Hepatocyte (in vitro differentiated cells): ENCODE results near the gene PVALEF. TPM values are rescaled to one million over a fixed set of nuclear protein-coding genes. Genes with fewer than 3 reads are reported as not detected.

Experiments
- DNase-seq: peaks from one replicate; pipeline ENCODE4 v3.0.0-alpha.2; 2016; ENCODE audit warnings: low spot score
- H2AFZ ChIP-seq: fragments of 200-600 bp; sonication (generic); 2 replicates; pipeline ENCODE4 v1.6.0; 2016; ENCODE audit warnings: antibody characterized with exemption, mild to moderate bottlenecking
- H3K27ac ChIP-seq: fragments of 200-600 bp; sonication (generic); 2 replicates; pipeline ENCODE4 v1.5.1; 2016; ENCODE audit warnings: mild to moderate bottlenecking
- H3K27me3 ChIP-seq: fragments of 200-600 bp; sonication (generic); 2 replicates; pipeline ENCODE4 v1.6.1; 2016
- H3K36me3 ChIP-seq: fragments of 200-600 bp; sonication (generic); replicated peaks from 2 replicates; pipeline ENCODE4 v1.5.1; 2016; ENCODE audit warnings: low read depth; ENCODE audit not compliant: insufficient read depth
- H3K4me1 ChIP-seq: fragments of 200-600 bp; sonication (generic); 2 replicates; pipeline ENCODE4 v1.5.1; 2016; ENCODE audit warnings: mild to moderate bottlenecking, moderate library complexity; ENCODE audit not compliant: insufficient read depth
- H3K4me2 ChIP-seq: fragments of 200-600 bp; sonication (generic); 2 replicates; pipeline ENCODE4 v1.6.0; 2016
- H3K4me3 ChIP-seq: fragments of 200-600 bp; sonication (generic); 2 replicates; pipeline ENCODE4 v1.5.1; 2016; ENCODE audit warnings: mild to moderate bottlenecking
- H3K79me2 ChIP-seq: fragments of 200-600 bp; sonication (generic); 2 replicates; pipeline ENCODE4 v1.6.0; 2017; ENCODE audit warnings: mild to moderate bottlenecking
- H3K9me2 ChIP-seq: fragments of 200-600 bp; sonication (generic); replicated peaks from 2 replicates; pipeline ENCODE4 v1.6.0; 2017; ENCODE audit warnings: mild to moderate bottlenecking; ENCODE audit not compliant: insufficient read depth
- H3K9me3 ChIP-seq: fragments of 200-600 bp; sonication (generic); 2 replicates; pipeline ENCODE4 v1.5.1; 2016; ENCODE audit warnings: low read depth, mild to moderate bottlenecking
- H4K20me1 ChIP-seq: fragments of 200-600 bp; sonication (generic); 2 replicates; pipeline ENCODE4 v1.6.0; 2016; ENCODE audit warnings: mild to moderate bottlenecking; ENCODE audit not compliant: insufficient read depth, poor library complexity, severe bottlenecking
- EZH2 ChIP-seq: fragments of 200-600 bp; sonication (generic); IDR thresholded peaks from 2 replicates; pipeline ENCODE4 v1.6.1; 2016; ENCODE audit warnings: antibody characterized with exemption, mild to moderate bottlenecking, borderline replicate concordance
- EZH2phosphoT487 ChIP-seq: fragments of 200-600 bp; sonication (generic); IDR thresholded peaks from one replicate; pipeline ENCODE4 v1.6.1; 2018; ENCODE audit warnings: antibody characterized with exemption, mild to moderate bottlenecking, low read depth, moderate library complexity; ENCODE audit not compliant: unreplicated experiment, severe bottlenecking
- WGBS: methylation state at CpG from one replicate; pipeline ENCODE4 v1.1.6; 2016; ENCODE audit warnings: low lambda C conversion rate; ENCODE audit errors: missing lambda C conversion rate; 5-methylcytosine and 5-hydroxymethylcytosine counted together
- microRNA counts: library from miRNA; unstranded; fragments of <30 nt; microRNA quantifications from one replicate; lab custom pipeline; 2017
- microRNA-seq: library from miRNA; unstranded; fragments of <30 nt; microRNA quantifications from one replicate; pipeline ENCODE4, GENCODE V29; 2017
- polyA plus RNA-seq: library from polyadenylated mRNA; unstranded; fragments of >200 nt; fragmentation: Nextera tagmentation; extraction: Ambion mirVana; gene quantifications from 2 replicates; pipeline ENCODE4 v1.2.1, GENCODE V29; 2016
- small RNA-seq: library from RNA; depleted of rRNA; stranded (forward); fragments of <200 nt; gene quantifications from one replicate; pipeline ENCODE3, GENCODE V24; 2014
- total RNA-seq: library from RNA; depleted of rRNA; stranded (reverse); fragments of >200 nt; gene quantifications from 2 replicates; pipeline ENCODE4 v1.2.3, GENCODE V29; 2014
- TF ChIP-seq, protein P1 (sequence below): fragments of 200-600 bp; sonication (generic); IDR thresholded peaks from 2 replicates; pipeline ENCODE4 v1.5.1; 2016; ENCODE audit warnings: antibody characterized with exemption, mild to moderate bottlenecking; ENCODE audit not compliant: poor library complexity

Gene PVALEF
- total and polyA plus RNA-seq, 2 experiments from 2014 or later: 0.15 TPM; not detected in 1

DNA sequence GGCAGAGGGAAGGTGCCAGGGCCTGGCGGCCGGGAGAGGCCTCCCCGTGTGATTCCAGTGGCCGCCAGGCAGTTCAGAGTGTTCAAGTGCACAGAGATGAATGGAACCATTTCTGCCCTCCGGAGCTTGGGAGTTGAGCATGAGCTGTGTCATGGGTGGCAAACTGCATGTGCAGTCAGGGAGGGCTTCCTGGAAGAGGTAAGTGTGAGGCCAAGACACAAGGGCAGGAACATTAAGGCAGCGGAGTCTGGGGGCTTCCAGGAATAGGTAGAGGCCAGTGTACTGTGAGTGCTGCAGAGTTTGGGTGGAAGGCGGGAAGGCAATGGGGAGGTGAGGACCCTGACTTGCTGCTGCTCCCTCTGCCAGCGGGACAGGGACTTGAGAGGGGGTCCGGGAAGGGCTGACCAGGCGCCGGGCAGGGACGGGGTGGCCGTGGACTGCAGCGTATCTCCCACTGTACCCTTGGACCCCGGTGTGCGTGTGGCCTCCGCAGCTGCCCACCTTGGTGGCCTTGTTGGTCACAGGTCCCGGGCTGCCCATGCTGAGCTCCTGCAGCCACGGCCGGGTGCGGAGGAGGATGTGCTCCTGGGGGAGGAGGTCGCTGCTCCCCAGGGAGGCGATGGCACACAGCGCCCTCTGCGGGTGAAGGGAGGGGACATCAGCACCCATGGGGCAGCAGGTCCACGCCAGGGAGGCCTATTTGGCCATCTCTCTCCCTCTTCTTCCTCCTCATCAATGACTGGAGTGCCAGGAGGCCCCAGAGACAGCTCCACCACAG lies 64.9 kb downstream of the PVALEF start:
- H3K9me2 ChIP-seq: no peaks in the 10 kb centered on the region
- no peak for DNase-seq
- TF ChIP-seq EZH2: no peak
- TF ChIP-seq, protein P1, sequence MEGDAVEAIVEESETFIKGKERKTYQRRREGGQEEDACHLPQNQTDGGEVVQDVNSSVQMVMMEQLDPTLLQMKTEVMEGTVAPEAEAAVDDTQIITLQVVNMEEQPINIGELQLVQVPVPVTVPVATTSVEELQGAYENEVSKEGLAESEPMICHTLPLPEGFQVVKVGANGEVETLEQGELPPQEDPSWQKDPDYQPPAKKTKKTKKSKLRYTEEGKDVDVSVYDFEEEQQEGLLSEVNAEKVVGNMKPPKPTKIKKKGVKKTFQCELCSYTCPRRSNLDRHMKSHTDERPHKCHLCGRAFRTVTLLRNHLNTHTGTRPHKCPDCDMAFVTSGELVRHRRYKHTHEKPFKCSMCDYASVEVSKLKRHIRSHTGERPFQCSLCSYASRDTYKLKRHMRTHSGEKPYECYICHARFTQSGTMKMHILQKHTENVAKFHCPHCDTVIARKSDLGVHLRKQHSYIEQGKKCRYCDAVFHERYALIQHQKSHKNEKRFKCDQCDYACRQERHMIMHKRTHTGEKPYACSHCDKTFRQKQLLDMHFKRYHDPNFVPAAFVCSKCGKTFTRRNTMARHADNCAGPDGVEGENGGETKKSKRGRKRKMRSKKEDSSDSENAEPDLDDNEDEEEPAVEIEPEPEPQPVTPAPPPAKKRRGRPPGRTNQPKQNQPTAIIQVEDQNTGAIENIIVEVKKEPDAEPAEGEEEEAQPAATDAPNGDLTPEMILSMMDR: no peak
- TF ChIP-seq EZH2phosphoT487: no peak

DNA sequence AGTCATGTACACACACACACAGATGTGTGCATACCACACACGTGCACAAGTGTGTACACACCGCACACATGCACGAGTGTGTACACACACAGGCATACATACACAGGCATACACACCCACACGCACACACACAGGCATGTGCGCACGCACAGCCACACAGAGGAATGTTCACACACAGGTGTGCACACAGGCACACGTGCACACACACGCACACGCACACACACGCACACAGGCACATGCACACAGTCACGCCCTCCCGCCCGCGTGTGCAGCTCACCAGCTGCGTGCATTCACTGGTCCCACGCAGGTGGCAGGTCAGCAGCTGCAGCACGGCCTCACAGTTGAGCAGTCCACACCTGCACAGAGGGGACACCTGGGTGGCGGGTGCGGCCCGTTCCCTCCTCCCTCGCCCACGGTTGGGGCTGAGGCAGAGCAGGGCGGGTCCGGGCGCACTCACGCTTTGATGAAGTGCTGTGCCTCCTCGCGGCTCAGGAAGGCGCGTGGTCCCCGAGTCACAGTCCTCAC lies 65.9 kb downstream of the PVALEF start:
- H3K27me3 ChIP-seq: no peaks in the 10 kb centered on the region
- H3K9me2 ChIP-seq: no peaks in the 10 kb centered on the region
- peaks cover 14% of the 10 kb centered on the region for H3K4me1 ChIP-seq
- no peak for DNase-seq
- H3K36me3 ChIP-seq: no peaks in the 10 kb centered on the region
- H3K9me3 ChIP-seq: no peaks in the 10 kb centered on the region
- no peaks in the 10 kb centered on the region for H4K20me1 ChIP-seq
- 94% methylated on average over 24 of the region's 31 CpGs for WGBS
- no peak overlapping the region for H3K27ac ChIP-seq
- no peak overlapping the region for H3K4me3 ChIP-seq
- TF ChIP-seq EZH2phosphoT487 (no peak), EZH2 (no peak)
- TF ChIP-seq, protein P1: no peak
- no peaks in the 10 kb centered on the region for H3K79me2 ChIP-seq
- no peak overlapping the region for H2AFZ ChIP-seq
- H3K4me2 ChIP-seq: no peak overlapping the region

More for the DNA sequence above, 64.9 kb downstream of the PVALEF start:
- H3K36me3 ChIP-seq: no peaks in the 10 kb centered on the region
- no peak overlapping the region for H3K27ac ChIP-seq
- H3K27me3 ChIP-seq: no peaks in the 10 kb centered on the region
- no peaks in the 10 kb centered on the region for H3K79me2 ChIP-seq
- H3K4me3 ChIP-seq: no peak overlapping the region
- H2AFZ ChIP-seq: no peak overlapping the region
- no peak overlapping the region for H3K4me2 ChIP-seq
- H3K9me3 ChIP-seq: no peaks in the 10 kb centered on the region
- WGBS: 96% methylated on average over 24 of the region's 26 CpGs
- peaks cover 7% of the 10 kb centered on the region for H3K4me1 ChIP-seq
- H4K20me1 ChIP-seq: no peaks in the 10 kb centered on the region

DNA sequence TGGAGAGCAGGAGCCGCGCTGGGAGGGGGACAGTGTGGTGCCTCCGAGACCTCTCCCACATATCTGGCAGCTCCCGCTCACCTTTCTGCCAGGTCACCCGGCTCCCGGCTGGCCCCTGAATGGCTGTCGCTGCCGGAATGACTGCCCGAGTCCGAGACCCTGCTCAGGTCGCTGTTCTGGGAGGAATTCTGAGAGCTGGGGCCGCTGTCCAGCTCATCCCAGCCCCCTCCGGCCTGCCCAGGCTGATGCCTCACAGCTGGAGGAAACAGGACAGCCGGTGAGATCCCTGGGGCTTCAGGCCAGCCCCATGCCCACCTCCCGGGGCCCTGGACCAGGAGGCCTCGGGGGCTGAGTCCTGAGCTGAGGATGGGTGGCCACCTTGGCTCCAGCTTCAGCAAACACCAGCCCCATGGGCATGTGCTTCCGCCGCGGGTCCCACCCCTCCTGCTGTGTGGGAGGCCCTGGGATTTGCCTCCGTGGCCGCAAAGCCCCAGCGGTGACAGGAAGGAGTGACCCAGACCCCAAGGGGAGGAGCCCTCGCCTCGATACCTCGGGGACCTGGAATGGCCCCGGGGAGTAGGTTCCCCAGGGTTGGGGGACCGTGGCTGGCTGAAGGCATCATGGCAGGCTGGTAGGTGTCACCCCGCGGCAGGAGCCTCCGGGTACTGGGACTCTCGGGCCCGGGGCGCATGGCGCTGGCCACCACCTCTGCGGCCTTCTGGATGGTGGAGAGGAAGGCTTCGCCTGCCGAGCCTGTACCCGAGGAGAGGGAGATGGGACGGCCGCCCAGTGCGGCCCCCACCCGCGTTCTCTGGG lies 66.7 kb downstream of the PVALEF start:
- Histone ChIP-seq H3K9me2 (no peaks in the 10 kb centered on the region), H3K9me3 (no peaks in the 10 kb centered on the region), H3K4me1 (peaks cover 14% of the 10 kb centered on the region), H3K27ac (no peak overlapping the region), H3K4me3 (no peak overlapping the region), H3K4me2 (no peak overlapping the region), H3K36me3 (no peaks in the 10 kb centered on the region), H4K20me1 (no peaks in the 10 kb centered on the region), H2AFZ (no peak overlapping the region), H3K79me2 (no peaks in the 10 kb centered on the region), H3K27me3 (no peaks in the 10 kb centered on the region)
- 92% methylated on average over 37 of the region's 43 CpGs for WGBS
- DNase-seq: no peak
- no peak for TF ChIP-seq EZH2
- TF ChIP-seq, protein P1: no peak
- TF ChIP-seq EZH2phosphoT487: no peak

MicroRNAs within 50 kb of the gene (microRNA counts, 767-probe panel; counts per million panel counts)
- not detected for microRNA hsa-miR-1250 (lab: Ali Mortazavi, UCI)
- microRNA hsa-miR-338-3p (lab: Ali Mortazavi, UCI): 6,554 counts per million, percentile 31 among the panel's probes with 10 or more counts
- not detected for microRNA hsa-miR-338-5p (lab: Ali Mortazavi, UCI)
- microRNA hsa-miR-657 (lab: Ali Mortazavi, UCI): not detected

Small RNA genes lying within 50 kb of the gene (microRNA-seq; reads per million reads assigned to microRNA genes)
- gene MIR1250 (5.8 reads per million, percentile 13 among the genes with 10 or more reads in this experiment), gene MIR3065 (not detected), gene MIR338 (not detected), gene MIR657 (not detected)

Small RNA genes lying within 50 kb of the gene (small RNA-seq; reads per million reads assigned to genes)
- gene MIR1250 (not detected), gene MIR3065 (12.3 reads per million, percentile 95 among the genes with 10 or more reads in this experiment), gene MIR657 (not detected)

Other genes starting within 250 kb of the PVALEF start
- gene CHMP6, start 173.7 kb upstream of the PVALEF start, total RNA-seq: 16.9 and 27.8 TPM in 2 replicates
- 30.8 and 38.3 TPM in 2 replicates for gene CHMP6, start 173.7 kb upstream of the PVALEF start, polyA plus RNA-seq
- gene BAIAP2, start 130.4 kb upstream of the PVALEF start, total RNA-seq: 15.8 and 27.1 TPM in 2 replicates
- 49.7 and 60.0 TPM in 2 replicates for gene BAIAP2, start 130.4 kb upstream of the PVALEF start, polyA plus RNA-seq
- gene AATK, start 714 bp downstream of the PVALEF start, total RNA-seq: 5.7 and 6.7 TPM in 2 replicates
- 5.4 and 6.3 TPM in 2 replicates for gene AATK, start 714 bp downstream of the PVALEF start, polyA plus RNA-seq
- 7.3 and 8.8 TPM in 2 replicates for gene CEP131, start 57.5 kb downstream of the PVALEF start, total RNA-seq
- gene CEP131, start 57.5 kb downstream of the PVALEF start, polyA plus RNA-seq: 10.1 and 14.7 TPM in 2 replicates
- gene TEPSIN, start 73.5 kb downstream of the PVALEF start, total RNA-seq: 13.7 and 34.1 TPM in 2 replicates
- gene TEPSIN, start 73.5 kb downstream of the PVALEF start, polyA plus RNA-seq: 44.3 and 59.2 TPM in 2 replicates
- gene NDUFAF8, start 73.8 kb downstream of the PVALEF start, total RNA-seq: 22.0 and 25.8 TPM in 2 replicates
- gene NDUFAF8, start 73.8 kb downstream of the PVALEF start, polyA plus RNA-seq: 99.8 and 106 TPM in 2 replicates
- 71.3 and 91.4 TPM in 2 replicates for gene SLC38A10, start 129.8 kb downstream of the PVALEF start, total RNA-seq
- 123 and 124 TPM in 2 replicates for gene SLC38A10, start 129.8 kb downstream of the PVALEF start, polyA plus RNA-seq
- gene BAHCC1, start 229.9 kb downstream of the PVALEF start, total RNA-seq: 6.6 and 8.6 TPM in 2 replicates
- gene BAHCC1, start 229.9 kb downstream of the PVALEF start, polyA plus RNA-seq: 6.4 and 7.9 TPM in 2 replicates